H9 (cell line): Measurements from ENCODE around the gene PACS1. TPM values are rescaled to one million over a fixed set of nuclear protein-coding genes. Genes with fewer than 3 reads are reported as not detected.

Source experiments
- DNase-seq: peaks from one replicate; pipeline ENCODE4 v3.0.0-alpha.2; 2017
- H2AFZ ChIP-seq: one replicate; pipeline ENCODE4 v1.6.1; 2013; ENCODE audit warnings: mild to moderate bottlenecking, low read length, control low read depth, moderate library complexity
- H2AK5ac ChIP-seq: 2 replicates; pipeline ENCODE4 v1.6.1; 2013; ENCODE audit warnings: low read length, control low read depth, mixed read lengths; ENCODE audit not compliant: insufficient read length
- H2BK120ac ChIP-seq: one replicate; pipeline ENCODE4 v1.6.1; 2013; ENCODE audit warnings: low read depth, mild to moderate bottlenecking, low read length, control low read depth, inconsistent platforms; ENCODE audit not compliant: poor library complexity, severe bottlenecking
- H2BK12ac ChIP-seq: 2 replicates; pipeline ENCODE4 v1.6.1; 2013; ENCODE audit warnings: low read length, control low read depth, mixed read lengths, low read depth; ENCODE audit not compliant: insufficient read length
- H2BK15ac ChIP-seq: 2 replicates; pipeline ENCODE4 v1.6.1; 2013; ENCODE audit warnings: low read depth, low read length, control low read depth
- H2BK20ac ChIP-seq: one replicate; pipeline ENCODE4 v1.6.1; 2013; ENCODE audit warnings: low read depth, mild to moderate bottlenecking, low read length, control low read depth, inconsistent platforms; ENCODE audit not compliant: poor library complexity, severe bottlenecking
- H2BK5ac ChIP-seq: 2 replicates; pipeline ENCODE4 v1.6.1; 2013; ENCODE audit warnings: low read length, control low read depth, mixed read lengths; ENCODE audit not compliant: insufficient read length
- H3K14ac ChIP-seq: 2 replicates; pipeline ENCODE4 v1.6.1; 2013; ENCODE audit warnings: low read length, control low read depth; ENCODE audit not compliant: insufficient read depth
- H3K18ac ChIP-seq: 2 replicates; pipeline ENCODE4 v1.6.1; 2013; ENCODE audit warnings: low read depth, mild to moderate bottlenecking, mixed read lengths, low read length, control low read depth; ENCODE audit not compliant: insufficient read length
- H3K23ac ChIP-seq: 2 replicates; pipeline ENCODE4 v1.6.1; 2013; ENCODE audit warnings: low read length, control low read depth, mixed read lengths, low read depth; ENCODE audit not compliant: insufficient read length
- H3K23me2 ChIP-seq: 2 replicates; pipeline ENCODE4 v1.6.1; 2013; ENCODE audit warnings: low read depth, mild to moderate bottlenecking, mixed read lengths, low read length, control low read depth; ENCODE audit not compliant: insufficient read length, poor library complexity, severe bottlenecking
- H3K27ac ChIP-seq: 2 replicates; pipeline ENCODE4 v1.5.1; 2013; ENCODE audit warnings: low read length, control low read depth, mixed read lengths, low read depth; ENCODE audit not compliant: insufficient read length
- H3K27me3 ChIP-seq: 2 replicates; pipeline ENCODE4 v1.6.1; 2013; ENCODE audit warnings: low read length, control low read depth, inconsistent platforms; ENCODE audit not compliant: insufficient read depth
- H3K4ac ChIP-seq: 2 replicates; pipeline ENCODE4 v1.6.1; 2013; ENCODE audit warnings: low read depth, mild to moderate bottlenecking, control low read depth, inconsistent platforms, low read length, moderate library complexity
- H3K4me1 ChIP-seq: 2 replicates; pipeline ENCODE4 v1.6.1; 2013; ENCODE audit warnings: low read length, control low read depth, inconsistent platforms; ENCODE audit not compliant: insufficient read depth
- H3K4me2 ChIP-seq: 2 replicates; pipeline ENCODE4 v1.6.1; 2013; ENCODE audit warnings: low read length, control low read depth, mixed read lengths; ENCODE audit not compliant: insufficient read length, insufficient read depth
- H3K56ac ChIP-seq: 2 replicates; pipeline ENCODE4 v1.6.1; 2013; ENCODE audit warnings: low read depth, mild to moderate bottlenecking, mixed read lengths, low read length, control low read depth; ENCODE audit not compliant: insufficient read length
- H3K79me1 ChIP-seq: 2 replicates; pipeline ENCODE4 v1.6.1; 2013; ENCODE audit warnings: low read depth, mild to moderate bottlenecking, moderate library complexity, low read length, control low read depth, inconsistent platforms; ENCODE audit not compliant: insufficient read depth, poor library complexity, severe bottlenecking
- H3K79me2 ChIP-seq: 2 replicates; pipeline ENCODE4 v1.6.1; 2013; ENCODE audit warnings: low read length, control low read depth, inconsistent platforms; ENCODE audit not compliant: insufficient read depth
- H3K9ac ChIP-seq: 2 replicates; pipeline ENCODE4 v1.6.1; 2013; ENCODE audit warnings: low read length, control low read depth, mixed read lengths; ENCODE audit not compliant: insufficient read length; ENCODE audit errors: extremely low read depth
- H3K9me3 ChIP-seq: one replicate; pipeline ENCODE4 v1.6.1; 2013; ENCODE audit warnings: low read depth, low read length, inconsistent platforms; ENCODE audit not compliant: control insufficient read depth
- H3T11ph ChIP-seq: one replicate; pipeline ENCODE4 v1.6.1; 2013; ENCODE audit warnings: mild to moderate bottlenecking, low read length, control low read depth, inconsistent platforms
- H4K20me1 ChIP-seq: one replicate; pipeline ENCODE4 v1.6.1; 2013; ENCODE audit not compliant: control insufficient read depth, insufficient read length, insufficient read depth
- H4K5ac ChIP-seq: 2 replicates; pipeline ENCODE4 v1.6.1; 2013; ENCODE audit warnings: low read depth, mild to moderate bottlenecking, mixed read lengths, low read length, control low read depth; ENCODE audit not compliant: insufficient read length
- H4K8ac ChIP-seq: replicated peaks from 2 replicates; pipeline ENCODE4 v1.6.1; 2013; ENCODE audit warnings: low read length, control low read depth, mixed read lengths, low read depth; ENCODE audit not compliant: insufficient read length
- H4K91ac ChIP-seq: 2 replicates; pipeline ENCODE4 v1.6.1; 2013; ENCODE audit warnings: low read depth, mild to moderate bottlenecking, moderate library complexity, mixed read lengths, low read length, control low read depth; ENCODE audit not compliant: insufficient read length
- H3K27ac Mint-ChIP-seq, 3 experiments: 2 replicates in 2 of 3; 3 replicates in 1 of 3; pipeline ENCODE4 v1.8.0; 2020 to 2021; ENCODE audit warnings: mixed read lengths in 3 of 3, mild to moderate bottlenecking in 1 of 3, moderate library complexity in 1 of 3
- H3K27me3 Mint-ChIP-seq: 2 replicates; pipeline ENCODE4 v1.8.0; 2021; ENCODE audit warnings: low read depth, mild to moderate bottlenecking, moderate library complexity, mixed read lengths
- H3K36me3 Mint-ChIP-seq, 3 experiments: 2 replicates in 2 of 3; 3 replicates in 1 of 3; pipeline ENCODE4 v1.8.0; 2020 to 2021; ENCODE audit warnings: low read depth in 3 of 3, mixed read lengths in 3 of 3; ENCODE audit not compliant: insufficient read depth in 1 of 3
- H3K4me1 Mint-ChIP-seq, 2 experiments: 2 replicates each; pipeline ENCODE4 v1.8.0; 2020; ENCODE audit warnings: mixed read lengths in 2 of 2
- H3K4me3 Mint-ChIP-seq, 2 experiments: 2 replicates in 1 of 2; 3 replicates in 1 of 2; pipeline ENCODE4 v1.8.0; 2020 to 2021; ENCODE audit warnings: mild to moderate bottlenecking in 2 of 2, mixed read lengths in 2 of 2, moderate library complexity in 1 of 2
- H3K9me3 Mint-ChIP-seq, 2 experiments: 2 replicates in 1 of 2; 3 replicates in 1 of 2; pipeline ENCODE4 v1.8.0; 2020; ENCODE audit warnings: mild to moderate bottlenecking in 2 of 2, mixed read lengths in 2 of 2, moderate library complexity in 1 of 2
- WGBS: extraction: QIAGEN DNeasy Blood & Tissue Kit; methylation state at CpG from one replicate; pipeline ENCODE4 v1.1.7; 2013; ENCODE audit warnings: missing lambda C conversion rate, low lambda C conversion rate, mixed read lengths; ENCODE audit not compliant: insufficient read length; ENCODE audit errors: extremely low coverage; 5-methylcytosine and 5-hydroxymethylcytosine counted together
- total RNA-seq: library from RNA; stranded (reverse); gene quantifications from 2 replicates; pipeline ENCODE4 v1.2.1, GENCODE V29; 2021
- TF ChIP-seq, protein P1 (sequence below): fragments of 200-600 bp; sonication (generic); conservative IDR thresholded peaks from 3 replicates; pipeline ENCODE4 v1.8.0; 2021; ENCODE audit warnings: antibody characterized with exemption, mild to moderate bottlenecking

The PACS1 gene
- total RNA-seq, 1 experiment from 2014 or later = 35.5 TPM

GRCh38 chr11:66130978-66131377 lies 60.9 kb downstream of the PACS1 start:
- no peak overlapping the region for H2BK5ac ChIP-seq
- H3K18ac ChIP-seq = no peak overlapping the region
- no peak overlapping the region for H2BK15ac ChIP-seq
- H3K4me1 Mint-ChIP-seq = peaks cover 26 to 46% of the 10 kb centered on the region in 2 experiments
- H4K5ac ChIP-seq = no peak overlapping the region
- H3K9me3 ChIP-seq = no peaks in the 10 kb centered on the region
- H3K27ac Mint-ChIP-seq = peak overlapping the region in 1 of 3 experiments; percentile 42; a peak in 1 of 7 replicates
- DNase-seq = no peak
- H3K27me3 ChIP-seq = no peaks in the 10 kb centered on the region
- TF ChIP-seq, protein P1, sequence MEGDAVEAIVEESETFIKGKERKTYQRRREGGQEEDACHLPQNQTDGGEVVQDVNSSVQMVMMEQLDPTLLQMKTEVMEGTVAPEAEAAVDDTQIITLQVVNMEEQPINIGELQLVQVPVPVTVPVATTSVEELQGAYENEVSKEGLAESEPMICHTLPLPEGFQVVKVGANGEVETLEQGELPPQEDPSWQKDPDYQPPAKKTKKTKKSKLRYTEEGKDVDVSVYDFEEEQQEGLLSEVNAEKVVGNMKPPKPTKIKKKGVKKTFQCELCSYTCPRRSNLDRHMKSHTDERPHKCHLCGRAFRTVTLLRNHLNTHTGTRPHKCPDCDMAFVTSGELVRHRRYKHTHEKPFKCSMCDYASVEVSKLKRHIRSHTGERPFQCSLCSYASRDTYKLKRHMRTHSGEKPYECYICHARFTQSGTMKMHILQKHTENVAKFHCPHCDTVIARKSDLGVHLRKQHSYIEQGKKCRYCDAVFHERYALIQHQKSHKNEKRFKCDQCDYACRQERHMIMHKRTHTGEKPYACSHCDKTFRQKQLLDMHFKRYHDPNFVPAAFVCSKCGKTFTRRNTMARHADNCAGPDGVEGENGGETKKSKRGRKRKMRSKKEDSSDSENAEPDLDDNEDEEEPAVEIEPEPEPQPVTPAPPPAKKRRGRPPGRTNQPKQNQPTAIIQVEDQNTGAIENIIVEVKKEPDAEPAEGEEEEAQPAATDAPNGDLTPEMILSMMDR = no peak
- no peak overlapping the region for H2BK20ac ChIP-seq
- no peak overlapping the region for H2AFZ ChIP-seq
- no peak overlapping the region for H3T11ph ChIP-seq
- no peak overlapping the region for H3K27ac ChIP-seq
- H3K79me2 ChIP-seq = no peaks in the 10 kb centered on the region
- H3K56ac ChIP-seq = no peak overlapping the region
- H3K4ac ChIP-seq = no peak overlapping the region
- H4K8ac ChIP-seq = no peak overlapping the region
- no CpG with 5 or more reads among the region's 3 CpGs for WGBS
- no peaks in the 10 kb centered on the region for H3K36me3 Mint-ChIP-seq
- H3K4me2 ChIP-seq = no peak overlapping the region
- H3K27me3 Mint-ChIP-seq = no peaks in the 10 kb centered on the region
- H3K23me2 ChIP-seq = no peaks in the 10 kb centered on the region
- H3K79me1 ChIP-seq = no peaks in the 10 kb centered on the region
- no peak overlapping the region for H3K14ac ChIP-seq
- no peak overlapping the region for H4K91ac ChIP-seq
- H3K9me3 Mint-ChIP-seq = no peaks in the 10 kb centered on the region
- no peak overlapping the region for H3K4me3 Mint-ChIP-seq
- H2BK120ac ChIP-seq = no peak overlapping the region
- H4K20me1 ChIP-seq = no peaks in the 10 kb centered on the region
- H3K9ac ChIP-seq = no peak overlapping the region
- H3K23ac ChIP-seq = no peak overlapping the region
- H2AK5ac ChIP-seq = no peak overlapping the region
- H2BK12ac ChIP-seq = no peak overlapping the region
- peaks cover 12% of the 10 kb centered on the region; the same call in 1 of the 2 replicates for H3K4me1 ChIP-seq
